Amniotic stem cell (primary cell): ENCODE measurements around the gene TXNL4A.
"Not testable (repeated sequence)": the region's sequence is repeated elsewhere in the genome, so short reads cannot be mapped to it uniquely, and the experiment has no call there.

Source experiments
- DNase-seq: peaks from one replicate; lab custom pipeline; 2025; lab: John Stamatoyannopoulos, UW

TXNL4A gene

DNA sequence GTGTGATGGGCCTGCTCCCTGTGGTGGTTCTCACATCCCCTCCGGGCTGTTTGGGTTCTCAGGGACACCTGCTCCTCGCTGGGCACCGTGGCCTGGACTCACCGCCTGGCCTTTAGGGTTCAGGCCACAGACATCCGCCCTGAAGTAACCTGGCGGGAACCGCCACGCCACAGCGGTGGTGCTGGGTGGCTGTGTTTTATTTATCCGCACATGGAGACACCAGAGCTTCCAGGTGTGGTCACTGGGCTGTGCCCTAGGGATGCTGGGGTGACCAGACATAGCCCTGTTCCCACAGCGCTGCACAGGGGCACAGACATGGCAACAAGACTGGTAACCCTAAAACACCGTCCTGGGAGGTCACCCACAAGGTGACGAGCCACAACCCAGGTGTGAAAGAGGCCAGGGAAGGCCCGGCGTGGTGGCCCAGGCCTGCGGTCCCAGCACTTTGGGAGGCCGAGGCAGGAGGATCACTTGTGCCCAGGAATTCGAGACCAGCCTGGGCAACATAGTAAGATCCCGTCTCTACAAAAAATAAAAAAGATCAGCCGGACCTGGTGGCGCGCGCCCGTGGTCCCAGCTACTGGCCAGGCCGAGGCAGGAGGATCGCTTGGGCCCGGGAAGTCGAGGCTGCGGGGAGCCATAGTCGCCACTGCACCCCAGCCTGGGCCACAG is 24.6 kb downstream of the TXNL4A start:
- DNase-seq: no peak

DNA sequence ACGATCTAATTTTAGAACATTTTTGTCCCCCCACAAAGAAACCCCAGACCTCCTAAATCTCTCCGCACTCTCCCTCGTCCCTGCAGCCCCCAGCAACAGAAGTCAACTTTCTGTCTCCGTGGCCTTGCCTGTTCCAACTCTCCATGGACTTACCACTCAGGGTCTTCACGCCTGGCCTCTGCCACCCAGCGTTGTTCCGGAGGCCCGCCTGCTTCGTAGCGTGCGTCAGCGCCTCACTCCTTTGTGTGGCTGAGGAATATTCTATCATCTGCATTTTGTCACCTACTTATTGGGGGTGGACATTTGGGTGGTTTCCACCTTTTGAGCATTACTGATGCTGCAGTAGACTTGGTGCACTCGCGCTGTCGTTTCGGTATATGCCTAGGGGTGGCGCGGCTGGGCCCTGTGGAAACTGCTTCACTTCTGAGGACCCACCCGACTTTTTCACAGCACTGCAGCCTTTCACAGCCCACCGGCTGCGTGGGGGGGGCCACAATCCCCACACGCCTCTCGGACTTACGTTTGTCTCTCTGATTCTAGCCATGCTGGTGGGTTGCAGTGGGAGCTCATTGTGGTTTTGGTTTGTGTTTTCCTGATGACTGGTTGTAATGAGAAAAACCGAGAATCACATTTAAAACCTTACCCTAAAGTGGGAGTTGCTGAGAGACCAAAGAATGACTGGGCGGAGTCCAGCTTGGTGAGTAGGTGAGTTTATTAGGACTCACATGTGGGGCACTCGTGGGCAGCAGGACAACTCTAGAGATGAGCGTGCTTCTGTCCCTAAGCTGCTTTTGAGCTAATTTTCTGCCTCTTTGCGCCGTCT is 25.3 kb downstream of the TXNL4A start:
- DNase-seq: no peak

- no peak for DNase-seq
Measured at GRCh38 chr18:79962311-79962710, 26.1 kb downstream of the TXNL4A start.

- no peak for DNase-seq
Measured at GRCh38 chr18:79961527-79962291, 26.7 kb downstream of the TXNL4A start.

GRCh38 chr18:79960921-79961526 is 27.3 kb downstream of the TXNL4A start:
- no peak for DNase-seq

DNA sequence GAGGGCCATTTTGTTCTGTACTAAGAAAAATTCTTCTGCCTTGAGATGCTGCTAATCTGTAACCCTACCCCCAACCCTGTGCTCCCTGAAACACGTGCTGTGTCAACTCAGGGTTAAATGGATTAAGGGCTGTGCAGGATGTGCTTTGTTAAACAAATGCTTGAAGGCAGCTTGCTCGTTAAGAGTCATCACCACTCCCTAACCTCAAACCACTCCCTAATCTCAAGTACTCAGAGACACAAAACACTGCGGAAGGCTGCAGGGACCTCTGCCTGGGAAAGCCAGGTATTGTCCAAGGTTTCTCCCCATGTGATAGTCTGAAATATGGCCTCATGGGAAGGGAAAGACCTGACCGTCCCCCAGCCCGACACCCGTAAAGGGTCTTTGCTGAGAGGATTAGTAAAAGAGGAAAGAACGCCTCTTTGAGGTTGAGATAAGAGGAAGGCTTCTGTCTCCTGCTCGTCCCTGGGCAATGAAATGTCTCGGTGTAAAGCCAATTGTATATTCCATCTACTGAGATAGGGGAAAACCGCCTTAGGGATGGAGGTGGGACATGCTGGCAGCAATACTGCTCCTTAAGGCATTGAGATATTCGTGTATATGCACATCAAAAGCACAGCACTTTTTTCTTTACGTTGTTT is 28.1 kb downstream of the TXNL4A start:
- not testable (repeated sequence) for DNase-seq

DNA sequence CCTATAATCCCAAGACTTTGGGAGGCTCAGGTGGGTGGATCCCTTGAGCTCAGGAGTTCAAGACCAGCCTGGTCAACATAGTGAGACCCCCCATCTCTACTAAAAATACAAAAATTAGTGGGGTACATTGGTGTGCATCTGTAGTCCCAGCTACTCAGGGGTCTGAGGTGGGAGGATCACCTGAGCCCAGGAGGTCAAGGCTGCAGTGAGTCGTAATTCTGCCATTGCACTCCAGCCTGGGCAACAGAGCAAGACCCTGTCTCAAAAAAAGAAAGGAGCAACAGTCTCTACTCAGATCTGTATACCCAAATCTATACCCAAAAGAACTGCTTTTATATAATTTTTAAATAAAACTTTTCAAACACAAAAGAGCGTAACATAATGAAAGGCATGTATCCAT is 29.4 kb downstream of the TXNL4A start:
- no peak for DNase-seq

DNA sequence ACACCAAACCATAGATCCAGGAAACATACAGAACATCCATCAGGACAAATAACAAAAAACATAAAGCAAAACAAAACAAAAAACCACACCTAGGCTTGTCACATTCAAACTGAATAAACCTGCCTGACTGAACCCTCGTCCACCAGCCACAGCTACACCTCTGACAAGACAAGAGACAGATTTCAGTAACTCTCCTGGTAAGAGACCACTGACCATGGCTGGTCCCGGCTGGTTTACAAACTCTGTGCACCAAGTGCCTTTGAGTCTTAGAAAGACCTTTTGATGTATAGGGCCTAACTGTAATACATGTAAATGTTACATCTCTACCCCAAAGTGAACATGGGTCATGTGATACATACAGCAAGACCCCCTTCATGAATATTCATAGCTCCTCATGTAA is 32.1 kb downstream of the TXNL4A start:
- DNase-seq: no peak

DNA sequence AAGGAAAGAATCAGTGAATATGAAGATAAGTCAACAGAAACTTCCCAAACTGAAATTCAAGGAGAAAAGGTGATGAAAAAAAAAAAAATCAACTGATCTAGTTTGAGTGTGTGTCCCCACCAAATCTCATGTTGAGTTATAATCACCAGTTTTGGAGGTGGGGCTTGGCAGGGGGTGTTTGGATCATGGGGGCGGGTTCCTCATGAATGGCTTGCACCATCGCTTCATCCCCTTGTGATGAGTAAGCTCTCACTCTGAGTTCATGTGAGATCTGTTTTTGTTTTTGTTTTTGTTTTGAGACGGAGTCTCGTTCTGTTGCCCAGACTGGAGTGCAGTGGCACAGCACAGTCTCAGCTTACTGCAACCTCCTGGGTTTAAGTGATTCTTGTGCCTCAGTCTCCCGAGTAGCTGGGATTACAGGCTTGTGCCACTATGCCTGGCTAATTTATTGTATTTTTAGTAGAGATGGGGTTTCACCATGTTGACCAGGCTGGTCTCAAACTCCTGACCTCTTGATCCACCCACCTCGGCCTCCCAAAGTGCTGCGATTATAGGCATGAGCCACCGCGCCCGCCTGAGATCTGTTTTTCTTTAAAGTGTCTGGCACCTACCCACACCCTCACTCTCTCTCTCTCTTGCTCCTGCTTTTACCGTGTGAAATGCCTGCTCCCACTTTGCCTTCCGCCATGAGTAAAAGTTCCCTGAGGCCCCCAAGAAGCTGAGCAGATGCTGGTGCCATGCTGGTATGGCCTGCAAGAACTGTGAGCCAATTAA is 32.9 kb downstream of the TXNL4A start:
- DNase-seq: no peak

- no peak for DNase-seq
Measured at GRCh38 chr18:79954791-79955190, 33.6 kb downstream of the TXNL4A start.

DNA sequence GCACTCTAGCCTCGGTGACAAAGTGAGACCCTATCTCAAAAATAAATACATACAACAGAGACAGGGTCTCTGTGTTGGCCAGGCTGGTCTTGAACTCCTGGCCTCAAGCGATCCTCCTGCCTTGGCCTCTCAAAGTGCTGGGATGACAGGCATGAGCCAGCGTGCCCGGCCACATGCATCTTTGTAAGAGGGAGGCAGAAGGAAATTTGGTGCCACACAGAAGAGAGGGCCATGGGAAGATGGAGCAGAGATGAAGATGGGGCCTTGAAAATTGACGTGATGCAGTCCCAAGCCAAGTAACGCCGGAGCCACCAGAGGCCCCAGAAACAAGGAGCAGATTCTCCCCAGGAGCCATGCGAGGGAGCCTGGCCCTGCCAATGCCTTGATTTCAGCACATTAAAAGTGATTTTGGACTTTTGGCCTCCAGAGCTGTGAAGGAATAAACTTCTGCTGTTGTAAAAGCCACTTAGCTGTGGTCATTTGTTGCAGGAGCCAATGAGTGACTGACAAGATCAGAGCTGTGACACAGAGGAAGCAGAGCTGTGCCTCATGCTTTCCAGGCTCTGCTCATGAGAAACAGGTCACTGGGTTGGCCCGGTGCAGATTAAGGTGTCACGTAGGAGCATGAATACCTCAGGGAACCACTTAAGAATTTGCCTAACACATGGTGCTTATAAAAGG is 34.3 kb downstream of the TXNL4A start:
- no peak for DNase-seq

- DNase-seq: no peak
Measured at GRCh38 chr18:79952996-79953559, 35.3 kb downstream of the TXNL4A start.

DNA sequence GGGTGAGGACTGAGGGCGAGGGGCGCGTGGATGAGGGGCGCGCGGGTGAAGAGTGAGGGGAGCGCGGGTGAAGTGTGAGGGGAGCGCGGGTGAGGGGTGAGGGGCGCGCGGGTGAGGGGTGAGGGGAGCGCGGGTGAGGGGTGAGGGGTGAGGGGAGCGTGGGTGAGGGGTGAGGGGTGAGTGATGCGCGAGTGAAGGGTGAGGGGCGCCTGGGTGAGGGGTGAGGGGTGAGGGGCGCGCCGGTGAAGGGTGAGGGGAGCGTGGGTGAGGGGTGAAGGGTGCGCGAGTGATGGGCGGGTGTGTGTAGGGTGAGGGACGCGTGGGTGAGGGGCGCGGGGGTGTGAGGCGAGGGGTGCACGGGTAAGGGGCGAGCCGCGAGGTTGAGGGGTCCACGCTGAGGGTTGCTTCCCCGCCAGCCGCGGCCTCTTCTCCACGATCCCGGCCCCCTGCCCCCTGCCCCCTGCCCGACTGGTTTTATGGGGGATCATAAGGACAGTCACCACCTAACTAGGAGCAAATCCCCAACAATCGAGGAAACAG is 35.8 kb downstream of the TXNL4A start:
- DNase-seq: no peak

GRCh38 chr18:79951545-79952455 is 36.6 kb downstream of the TXNL4A start, which contains the start of gene SLC66A2:
SLC66A2 (minus strand) TSS chr18:79951653; CDS start chr18:79950926, 727 bp downstream.
- DNase-seq: peak; percentile 69

- DNase-seq: no peak
Measured at GRCh38 chr18:79950515-79951341, 37.6 kb downstream of the TXNL4A start.

- no peak for DNase-seq
Measured at GRCh38 chr18:79949697-79950487, 38.5 kb downstream of the TXNL4A start.
